ENCODE results near the gene SYNGR2.
"Not testable (repeated sequence)": the region's sequence is repeated elsewhere in the genome, so short reads cannot be mapped to it uniquely, and the experiment has no call there.

The SYNGR2 gene

DNA sequence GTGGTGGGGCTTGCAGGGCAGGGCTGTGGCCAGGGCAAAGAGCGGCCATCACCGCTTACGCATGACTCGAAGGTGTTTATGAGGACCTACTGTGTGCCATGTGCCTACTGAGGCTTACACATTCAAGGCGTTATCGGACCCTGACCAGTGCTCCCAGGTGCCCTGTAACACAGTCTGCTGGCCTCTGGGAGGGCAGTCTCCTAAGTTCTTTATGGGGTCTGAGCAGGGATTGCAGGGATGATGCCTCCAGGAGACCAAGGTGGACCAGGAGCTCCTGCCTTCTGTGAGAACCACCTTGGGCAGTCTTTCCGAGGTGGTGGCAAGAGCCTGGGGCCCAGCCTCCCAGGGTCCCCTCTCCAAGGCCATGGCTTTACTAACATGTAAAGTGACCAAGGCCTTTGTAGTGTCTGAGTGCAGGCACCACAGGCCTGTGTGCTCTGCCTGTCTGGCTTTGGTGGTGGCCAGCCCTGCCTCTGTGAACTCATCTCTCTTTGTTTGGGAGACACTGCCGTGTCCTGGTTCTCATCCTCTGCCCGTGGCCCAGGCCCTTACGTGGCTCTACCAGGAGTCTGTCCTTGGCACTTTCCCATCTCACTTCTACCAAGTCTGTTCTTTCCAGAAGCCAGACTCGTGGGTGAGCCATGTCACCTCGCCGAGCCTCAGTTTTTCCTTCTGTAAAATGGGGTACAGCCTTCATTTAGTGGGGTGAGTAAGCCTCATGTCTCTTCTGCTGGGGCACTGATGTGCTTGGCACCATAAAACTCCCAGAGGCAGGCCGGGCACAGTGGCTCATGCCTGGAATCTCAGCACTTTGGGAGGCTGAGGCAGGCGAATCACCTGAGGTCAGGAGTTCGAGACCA, 3.4 kb upstream of the SYNGR2 start:
- DNase-seq (ENCODE audit: low read depth), result no peak
- no peak overlapping the region for H3K4me3 ChIP-seq (ENCODE audit: low read depth, low read length)
- no peak for TF ChIP-seq MYC (IDR thresholded peaks at IDR 0.05; ENCODE audit: low read depth, low read length)
- TF ChIP-seq POLR2A (IDR thresholded peaks at IDR 0.05; ENCODE audit: extremely low read depth, insufficient read length), result no peak
- TF ChIP-seq, protein P1, sequence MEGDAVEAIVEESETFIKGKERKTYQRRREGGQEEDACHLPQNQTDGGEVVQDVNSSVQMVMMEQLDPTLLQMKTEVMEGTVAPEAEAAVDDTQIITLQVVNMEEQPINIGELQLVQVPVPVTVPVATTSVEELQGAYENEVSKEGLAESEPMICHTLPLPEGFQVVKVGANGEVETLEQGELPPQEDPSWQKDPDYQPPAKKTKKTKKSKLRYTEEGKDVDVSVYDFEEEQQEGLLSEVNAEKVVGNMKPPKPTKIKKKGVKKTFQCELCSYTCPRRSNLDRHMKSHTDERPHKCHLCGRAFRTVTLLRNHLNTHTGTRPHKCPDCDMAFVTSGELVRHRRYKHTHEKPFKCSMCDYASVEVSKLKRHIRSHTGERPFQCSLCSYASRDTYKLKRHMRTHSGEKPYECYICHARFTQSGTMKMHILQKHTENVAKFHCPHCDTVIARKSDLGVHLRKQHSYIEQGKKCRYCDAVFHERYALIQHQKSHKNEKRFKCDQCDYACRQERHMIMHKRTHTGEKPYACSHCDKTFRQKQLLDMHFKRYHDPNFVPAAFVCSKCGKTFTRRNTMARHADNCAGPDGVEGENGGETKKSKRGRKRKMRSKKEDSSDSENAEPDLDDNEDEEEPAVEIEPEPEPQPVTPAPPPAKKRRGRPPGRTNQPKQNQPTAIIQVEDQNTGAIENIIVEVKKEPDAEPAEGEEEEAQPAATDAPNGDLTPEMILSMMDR (IDR thresholded peaks at IDR 0.05; ENCODE audit: low read depth, low read length), result no peak
- TF ChIP-seq, protein P2, sequence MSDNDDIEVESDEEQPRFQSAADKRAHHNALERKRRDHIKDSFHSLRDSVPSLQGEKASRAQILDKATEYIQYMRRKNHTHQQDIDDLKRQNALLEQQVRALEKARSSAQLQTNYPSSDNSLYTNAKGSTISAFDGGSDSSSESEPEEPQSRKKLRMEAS (IDR thresholded peaks at IDR 0.05; ENCODE audit: low read depth, low read length), result no peak

DNA sequence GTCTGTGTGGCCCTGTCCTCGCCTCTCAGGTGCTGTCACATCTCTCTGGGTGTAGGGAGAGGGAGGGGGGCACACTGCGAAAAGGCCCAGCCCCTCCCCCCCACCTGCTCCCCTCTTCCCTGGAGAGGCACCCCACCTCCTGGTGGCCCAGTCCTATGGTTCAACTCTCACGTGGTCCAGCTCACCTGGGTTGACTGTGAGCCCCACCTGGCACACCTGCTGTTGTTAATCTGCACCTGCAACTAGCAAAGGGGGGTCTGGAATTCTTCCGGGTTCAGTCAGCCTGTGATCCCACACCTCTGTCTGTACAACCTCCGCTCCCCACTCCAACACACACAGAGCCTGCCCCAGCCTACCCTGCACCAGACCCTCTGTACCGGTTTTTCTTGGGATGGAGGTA, 2.0 kb upstream of the SYNGR2 start:
- DNase-seq (ENCODE audit: low read depth), result no peak
- H3K4me3 ChIP-seq (ENCODE audit: low read depth, low read length), result no peak overlapping the region
- TF ChIP-seq, protein P1 (IDR thresholded peaks at IDR 0.05; ENCODE audit: low read depth, low read length), result no peak
- TF ChIP-seq POLR2A (IDR thresholded peaks at IDR 0.05; ENCODE audit: extremely low read depth, insufficient read length) (no peak), MYC (IDR thresholded peaks at IDR 0.05; ENCODE audit: low read depth, low read length) (no peak)
- TF ChIP-seq, protein P2 (IDR thresholded peaks at IDR 0.05; ENCODE audit: low read depth, low read length), result no peak

DNA sequence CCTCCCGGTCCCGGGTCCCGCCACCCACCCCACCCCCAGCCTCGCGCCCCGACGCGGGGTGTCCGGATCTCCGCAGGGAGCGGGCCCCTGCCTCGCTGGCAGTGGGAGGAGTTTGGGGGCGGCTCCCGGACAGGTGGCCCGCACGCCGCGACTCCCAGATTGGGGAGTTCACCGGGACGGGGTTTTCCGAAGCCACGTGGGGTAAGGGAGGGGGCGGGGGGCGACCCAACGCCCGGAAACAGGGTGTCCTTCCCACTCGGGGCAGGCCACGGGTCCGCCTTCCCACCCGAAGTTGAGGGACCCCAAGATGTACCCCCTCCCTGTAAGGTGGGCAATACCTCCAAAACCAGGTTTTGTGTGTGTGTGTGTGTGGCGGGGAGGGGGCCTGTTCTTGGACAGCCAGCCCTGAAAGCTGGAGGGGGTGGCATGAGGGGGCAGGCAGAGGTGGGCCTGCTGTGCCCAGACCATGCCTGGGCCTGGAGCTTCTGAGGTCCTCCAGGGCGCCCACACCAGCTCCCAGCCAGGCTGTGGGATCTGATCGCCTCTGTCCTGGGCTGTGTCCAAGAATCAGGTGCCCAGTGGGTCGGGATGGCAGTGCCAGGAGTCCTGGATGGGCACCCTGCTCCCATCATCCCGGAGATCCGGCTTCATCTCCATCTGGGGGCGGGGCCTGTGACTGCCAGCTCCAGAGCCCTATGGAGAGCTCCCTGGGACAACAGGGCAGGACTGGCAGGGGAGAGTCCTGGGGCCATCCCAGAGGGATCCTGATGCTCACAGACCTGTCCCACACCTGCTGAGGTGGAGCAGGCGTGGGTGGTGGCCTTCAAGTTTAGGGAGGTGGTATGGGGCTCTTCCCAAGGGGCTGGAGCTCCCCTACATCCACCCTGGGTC, 767 bp downstream of the SYNGR2 start:
- peak; percentile 35 for DNase-seq (ENCODE audit: low read depth)
- no peak for TF ChIP-seq POLR2A (IDR thresholded peaks at IDR 0.05; ENCODE audit: extremely low read depth, insufficient read length)
- TF ChIP-seq, protein P1 (IDR thresholded peaks at IDR 0.05; ENCODE audit: low read depth, low read length), result no peak
- TF ChIP-seq, protein P2 (IDR thresholded peaks at IDR 0.05; ENCODE audit: low read depth, low read length), result peak; percentile 56
- peak overlapping the region; percentile 53 for H3K4me3 ChIP-seq (ENCODE audit: low read depth, low read length)

DNA sequence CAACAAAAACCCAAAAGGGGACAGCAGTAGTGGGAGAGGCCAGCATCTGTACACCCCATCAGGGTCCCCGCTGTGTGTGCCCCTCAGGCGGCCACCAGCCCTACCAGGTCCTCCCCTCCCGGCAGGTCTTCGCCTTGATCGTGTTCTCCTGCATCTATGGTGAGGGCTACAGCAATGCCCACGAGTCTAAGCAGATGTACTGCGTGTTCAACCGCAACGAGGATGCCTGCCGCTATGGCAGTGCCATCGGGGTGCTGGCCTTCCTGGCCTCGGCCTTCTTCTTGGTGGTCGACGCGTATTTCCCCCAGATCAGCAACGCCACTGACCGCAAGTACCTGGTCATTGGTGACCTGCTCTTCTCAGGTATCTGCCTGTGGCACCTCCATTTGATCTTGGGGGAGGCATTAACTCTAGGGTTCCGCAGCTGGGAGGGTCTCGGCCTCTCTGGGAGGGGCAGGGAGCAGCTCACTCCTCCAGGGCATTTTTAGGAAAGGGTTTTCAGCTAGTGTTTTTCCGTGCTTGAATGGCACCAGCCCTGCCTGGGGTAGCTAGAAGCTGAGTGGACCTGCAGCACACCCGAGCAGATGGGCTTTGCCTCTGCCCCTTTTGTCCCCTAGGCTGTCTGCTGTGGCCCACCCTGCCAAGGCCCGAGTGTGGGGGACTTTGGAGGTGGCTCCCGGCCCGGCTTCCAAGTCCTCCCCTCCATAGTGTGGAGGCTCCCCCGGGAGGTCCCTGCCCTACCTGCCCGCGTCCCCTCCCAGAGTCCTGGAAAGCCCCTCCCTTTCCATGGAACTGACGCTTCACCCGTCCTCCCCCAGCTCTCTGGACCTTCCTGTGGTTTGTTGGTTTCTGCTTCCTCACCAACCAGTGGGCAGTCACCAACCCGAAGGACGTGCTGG, 2.6 kb downstream of the SYNGR2 start:
- TF ChIP-seq, protein P2 (IDR thresholded peaks at IDR 0.05; ENCODE audit: low read depth, low read length), result no peak
- no peak for TF ChIP-seq POLR2A (IDR thresholded peaks at IDR 0.05; ENCODE audit: extremely low read depth, insufficient read length)
- TF ChIP-seq, protein P1 (IDR thresholded peaks at IDR 0.05; ENCODE audit: low read depth, low read length), result no peak
- TF ChIP-seq MYC (IDR thresholded peaks at IDR 0.05; ENCODE audit: low read depth, low read length), result no peak
- no peak for DNase-seq (ENCODE audit: low read depth)
- H3K4me3 ChIP-seq (ENCODE audit: low read depth, low read length), result no peak overlapping the region

DNA sequence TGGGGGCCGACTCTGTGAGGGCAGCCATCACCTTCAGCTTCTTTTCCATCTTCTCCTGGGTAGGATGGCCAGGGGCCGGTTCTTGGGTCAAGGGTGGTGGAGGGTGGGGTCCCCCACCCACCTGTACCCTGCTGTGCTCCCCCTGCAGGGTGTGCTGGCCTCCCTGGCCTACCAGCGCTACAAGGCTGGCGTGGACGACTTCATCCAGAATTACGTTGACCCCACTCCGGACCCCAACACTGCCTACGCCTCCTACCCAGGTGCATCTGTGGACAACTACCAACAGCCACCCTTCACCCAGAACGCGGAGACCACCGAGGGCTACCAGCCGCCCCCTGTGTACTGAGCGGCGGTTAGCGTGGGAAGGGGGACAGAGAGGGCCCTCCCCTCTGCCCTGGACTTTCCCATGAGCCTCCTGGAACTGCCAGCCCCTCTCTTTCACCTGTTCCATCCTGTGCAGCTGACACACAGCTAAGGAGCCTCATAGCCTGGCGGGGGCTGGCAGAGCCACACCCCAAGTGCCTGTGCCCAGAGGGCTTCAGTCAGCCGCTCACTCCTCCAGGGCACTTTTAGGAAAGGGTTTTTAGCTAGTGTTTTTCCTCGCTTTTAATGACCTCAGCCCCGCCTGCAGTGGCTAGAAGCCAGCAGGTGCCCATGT, 3.3 kb downstream of the SYNGR2 start:
- not testable (repeated sequence) for DNase-seq (ENCODE audit: low read depth); H3K4me3 ChIP-seq (ENCODE audit: low read depth, low read length)

Measured in NB4 (cell line).